ENCODE results near the gene GREM2. TPM values are rescaled to one million over a fixed set of nuclear protein-coding genes. Genes with fewer than 3 reads are reported as not detected.

The GREM2 gene
- total RNA-seq, 4 donors from 2014 or later = 0.10 to 0.75 (median 0.64) TPM

DNA sequence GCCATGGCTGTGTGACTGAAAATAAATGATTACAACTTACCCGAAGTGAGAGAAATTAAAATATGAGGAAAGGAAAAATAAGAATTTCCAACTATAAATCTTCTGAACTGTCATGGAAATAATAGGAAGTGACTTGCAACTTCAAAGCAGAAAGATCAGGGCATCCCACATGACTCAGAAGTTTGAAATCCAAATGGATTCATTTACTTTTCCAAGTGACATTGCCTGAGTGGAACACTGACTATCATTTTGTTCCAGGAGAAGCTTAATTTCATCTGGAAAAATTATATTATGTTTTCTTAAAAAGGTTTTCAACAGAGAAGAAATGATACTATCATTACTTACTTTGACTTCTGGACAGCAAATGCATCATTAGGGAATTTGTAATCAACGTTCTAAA lies 110.8 kb downstream of the GREM2 start:
- DNase-seq = no peak
- Histone ChIP-seq H3K27ac (no peak overlapping the region), H3K9me3 (no peaks in the 10 kb centered on the region), H3K4me3 (no peak overlapping the region), H3K4me1 (no peaks in the 10 kb centered on the region), H3K27me3 (no peaks in the 10 kb centered on the region), H3K36me3 (no peaks in the 10 kb centered on the region)
- in situ Hi-C loops (cut with MboI; ENCODE audit: low sequenced_read_pairs in 4 of 4) (no loop called here), intact Hi-C loops (cut with DNase I; ENCODE audit: low total_unique reads) (no loop called here)
- no peak for ATAC-seq
- TF ChIP-seq POLR2A (IDR thresholded peaks at IDR 0.05) (no peak), CTCF (IDR thresholded peaks at IDR 0.05 in 4 of 5, conservative IDR thresholded peaks at IDR 0.05 in 1 of 5) (no peak)

DNA sequence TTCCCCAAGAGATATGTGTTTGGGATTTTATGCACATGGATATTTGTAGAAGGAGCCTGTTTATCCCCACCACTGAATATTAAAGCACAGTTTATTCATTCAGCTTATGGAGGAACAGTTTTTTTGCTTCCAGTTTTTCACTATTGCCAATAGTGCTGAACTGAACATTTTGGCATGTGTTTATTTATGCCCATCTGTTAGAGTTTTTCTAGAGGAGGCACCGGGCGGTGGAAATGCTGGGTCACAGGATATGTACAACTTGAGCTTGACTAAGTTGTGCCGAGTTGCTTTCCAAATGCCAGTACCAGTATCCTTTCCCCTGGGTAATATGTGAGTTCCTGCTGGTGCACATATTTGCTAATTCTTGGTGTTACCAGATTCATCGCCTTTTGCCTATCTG lies 111.3 kb downstream of the GREM2 start:
- Histone ChIP-seq H3K4me3 (no peak overlapping the region), H3K9me3 (no peaks in the 10 kb centered on the region), H3K27ac (no peak overlapping the region), H3K4me1 (no peaks in the 10 kb centered on the region), H3K27me3 (no peaks in the 10 kb centered on the region), H3K36me3 (no peaks in the 10 kb centered on the region)
- TF ChIP-seq POLR2A (IDR thresholded peaks at IDR 0.05) (no peak), CTCF (IDR thresholded peaks at IDR 0.05 in 4 of 5, conservative IDR thresholded peaks at IDR 0.05 in 1 of 5) (no peak)
- in situ Hi-C loops (cut with MboI; ENCODE audit: low sequenced_read_pairs in 4 of 4) (no loop called here), intact Hi-C loops (cut with DNase I; ENCODE audit: low total_unique reads) (no loop called here)
- DNase-seq = no peak
- no peak for ATAC-seq

DNA sequence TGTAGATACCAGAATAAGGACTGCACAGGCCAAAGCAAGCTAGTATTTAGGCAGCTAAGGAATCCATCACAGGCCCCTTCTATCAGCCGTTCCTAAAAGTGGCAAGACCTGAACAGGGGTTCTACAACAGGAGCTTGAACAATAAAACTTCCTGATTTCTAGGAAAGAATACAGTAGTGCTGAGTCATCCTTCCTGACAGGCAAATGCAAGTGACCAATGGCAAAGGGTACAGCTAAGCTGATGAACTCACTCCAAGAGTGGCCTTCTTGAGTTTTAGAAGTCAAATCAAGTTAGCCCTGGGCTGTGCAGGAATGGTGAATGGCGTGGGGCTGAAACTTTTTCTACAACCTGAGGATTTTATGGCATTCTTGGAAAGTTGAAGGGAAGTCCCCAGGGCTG lies 112.9 kb downstream of the GREM2 start:
- in situ Hi-C loops (cut with MboI; ENCODE audit: low sequenced_read_pairs in 4 of 4) = no loop called here
- no peaks in the 10 kb centered on the region for H3K4me1 ChIP-seq
- intact Hi-C loops (cut with DNase I; ENCODE audit: low total_unique reads) = no loop called here
- H3K27ac ChIP-seq = peak overlapping the region in 1 of 4 donors; percentile 18
- ATAC-seq (no peak), DNase-seq (no peak)
- H3K9me3 ChIP-seq = no peaks in the 10 kb centered on the region
- no peaks in the 10 kb centered on the region for H3K27me3 ChIP-seq
- no peaks in the 10 kb centered on the region for H3K36me3 ChIP-seq
- H3K4me3 ChIP-seq = no peak overlapping the region
- TF ChIP-seq POLR2A (IDR thresholded peaks at IDR 0.05) = no peak
- no peak for TF ChIP-seq CTCF (IDR thresholded peaks at IDR 0.05 in 4 of 5, conservative IDR thresholded peaks at IDR 0.05 in 1 of 5)

- H3K36me3 ChIP-seq = no peaks in the 10 kb centered on the region
- in situ Hi-C loops (cut with MboI; ENCODE audit: low sequenced_read_pairs in 4 of 4) = no loop called here
- TF ChIP-seq POLR2A (IDR thresholded peaks at IDR 0.05) = no peak
- TF ChIP-seq CTCF (IDR thresholded peaks at IDR 0.05 in 4 of 5, conservative IDR thresholded peaks at IDR 0.05 in 1 of 5) = no peak
- H3K4me3 ChIP-seq = no peak overlapping the region
- no peaks in the 10 kb centered on the region for H3K9me3 ChIP-seq
- no peak for DNase-seq
- intact Hi-C loops (cut with DNase I; ENCODE audit: low total_unique reads) = no loop called here
- ATAC-seq = no peak
- no peak overlapping the region for H3K27ac ChIP-seq
- H3K4me1 ChIP-seq = no peaks in the 10 kb centered on the region
- H3K27me3 ChIP-seq = no peaks in the 10 kb centered on the region
Measured at GRCh38 chr1:240498335-240498734, 113.6 kb downstream of the GREM2 start.

DNA sequence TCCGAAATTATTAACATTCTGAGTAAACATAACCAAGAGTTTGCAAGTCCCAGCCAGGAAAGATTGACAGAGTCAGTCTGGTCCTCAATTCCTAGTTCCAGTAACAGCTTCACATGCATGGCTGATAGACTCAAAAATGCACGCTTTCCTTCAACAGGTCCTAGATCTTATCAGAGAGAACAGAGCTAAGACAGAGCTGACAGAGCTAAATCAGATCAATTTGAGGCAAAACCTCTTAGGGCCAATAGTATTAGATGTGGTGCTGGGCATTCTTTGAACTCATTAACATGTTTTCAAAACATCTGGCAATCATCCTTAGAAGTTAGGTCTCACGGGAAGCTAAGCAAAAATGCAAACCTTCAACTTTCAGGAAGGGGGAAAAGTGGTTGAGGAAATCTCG lies 114.0 kb downstream of the GREM2 start:
- no peak for DNase-seq
- in situ Hi-C loops (cut with MboI; ENCODE audit: low sequenced_read_pairs in 4 of 4) (no loop called here), intact Hi-C loops (cut with DNase I; ENCODE audit: low total_unique reads) (no loop called here)
- Histone ChIP-seq H3K27ac (no peak overlapping the region), H3K4me1 (no peaks in the 10 kb centered on the region), H3K9me3 (no peaks in the 10 kb centered on the region), H3K36me3 (no peaks in the 10 kb centered on the region), H3K4me3 (no peak overlapping the region), H3K27me3 (no peaks in the 10 kb centered on the region)
- no peak for ATAC-seq
- TF ChIP-seq POLR2A (IDR thresholded peaks at IDR 0.05) (no peak), CTCF (IDR thresholded peaks at IDR 0.05 in 4 of 5, conservative IDR thresholded peaks at IDR 0.05 in 1 of 5) (no peak)
